ENCODE results near the gene CDH4. TPM values are rescaled to one million over a fixed set of nuclear protein-coding genes. Genes with fewer than 3 reads are reported as not detected.

The CDH4 gene
- total and polyA plus RNA-seq, 7 donors = under 0.01 to 0.06 TPM; not detected in 5

- Histone ChIP-seq H3K4me1 (no peaks in the 10 kb centered on the region), H3K36me3 (no peaks in the 10 kb centered on the region), H3K9me3 (no peaks in the 10 kb centered on the region), H3K4me3 (no peak overlapping the region), H3K27ac (no peak overlapping the region), H3K27me3 (peaks cover 0 to 9% (median 0%) of the 10 kb centered on the region in 3 donors)
- intact Hi-C loops (cut with DNase I) = no loop called here
- 54 to 82% methylated on average over 8 of the region's 8 CpGs for WGBS, 2 donors
- peak; percentile 37 for DNase-seq
- no peak for TF ChIP-seq POLR2A (IDR thresholded peaks at IDR 0.05)
- no peak for TF ChIP-seq POLR2AphosphoS5 (IDR thresholded peaks at IDR 0.05)
- no peak for TF ChIP-seq EP300 (IDR thresholded peaks at IDR 0.05)
- TF ChIP-seq, protein P1, sequence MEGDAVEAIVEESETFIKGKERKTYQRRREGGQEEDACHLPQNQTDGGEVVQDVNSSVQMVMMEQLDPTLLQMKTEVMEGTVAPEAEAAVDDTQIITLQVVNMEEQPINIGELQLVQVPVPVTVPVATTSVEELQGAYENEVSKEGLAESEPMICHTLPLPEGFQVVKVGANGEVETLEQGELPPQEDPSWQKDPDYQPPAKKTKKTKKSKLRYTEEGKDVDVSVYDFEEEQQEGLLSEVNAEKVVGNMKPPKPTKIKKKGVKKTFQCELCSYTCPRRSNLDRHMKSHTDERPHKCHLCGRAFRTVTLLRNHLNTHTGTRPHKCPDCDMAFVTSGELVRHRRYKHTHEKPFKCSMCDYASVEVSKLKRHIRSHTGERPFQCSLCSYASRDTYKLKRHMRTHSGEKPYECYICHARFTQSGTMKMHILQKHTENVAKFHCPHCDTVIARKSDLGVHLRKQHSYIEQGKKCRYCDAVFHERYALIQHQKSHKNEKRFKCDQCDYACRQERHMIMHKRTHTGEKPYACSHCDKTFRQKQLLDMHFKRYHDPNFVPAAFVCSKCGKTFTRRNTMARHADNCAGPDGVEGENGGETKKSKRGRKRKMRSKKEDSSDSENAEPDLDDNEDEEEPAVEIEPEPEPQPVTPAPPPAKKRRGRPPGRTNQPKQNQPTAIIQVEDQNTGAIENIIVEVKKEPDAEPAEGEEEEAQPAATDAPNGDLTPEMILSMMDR (IDR thresholded peaks at IDR 0.05) = no peak
Observed at GRCh38 chr20:61771805-61772350, 519.8 kb downstream of the CDH4 start.

GRCh38 chr20:61772828-61773631 lies 521.0 kb downstream of the CDH4 start:
- Histone ChIP-seq H3K27me3 (peaks cover 0 to 9% (median 0%) of the 10 kb centered on the region in 3 donors), H3K9me3 (no peaks in the 10 kb centered on the region), H3K4me3 (no peak overlapping the region), H3K36me3 (no peaks in the 10 kb centered on the region), H3K4me1 (no peaks in the 10 kb centered on the region), H3K27ac (no peak overlapping the region)
- WGBS, 2 donors = 85 to 88% methylated on average over 53 of the region's 53 CpGs
- intact Hi-C loops (cut with DNase I) = no loop called here
- peak; percentile 53 for DNase-seq
- TF ChIP-seq POLR2A (IDR thresholded peaks at IDR 0.05) = no peak
- TF ChIP-seq, protein P1 (IDR thresholded peaks at IDR 0.05) = no peak
- TF ChIP-seq POLR2AphosphoS5 (IDR thresholded peaks at IDR 0.05) = no peak
- no peak for TF ChIP-seq EP300 (IDR thresholded peaks at IDR 0.05)

GRCh38 chr20:61773926-61774587 lies 522.0 kb downstream of the CDH4 start:
- Histone ChIP-seq H3K9me3 (no peaks in the 10 kb centered on the region), H3K27ac (no peak overlapping the region), H3K4me3 (no peak overlapping the region), H3K4me1 (no peaks in the 10 kb centered on the region), H3K27me3 (peaks cover 0 to 16% (median 0%) of the 10 kb centered on the region in 3 donors), H3K36me3 (no peaks in the 10 kb centered on the region)
- WGBS, 2 donors = 61 to 78% methylated on average over 14 of the region's 14 CpGs
- peak; percentile 53 for DNase-seq
- TF ChIP-seq EP300 (IDR thresholded peaks at IDR 0.05) (no peak), POLR2AphosphoS5 (IDR thresholded peaks at IDR 0.05) (no peak), POLR2A (IDR thresholded peaks at IDR 0.05) (no peak)
- TF ChIP-seq, protein P1 (IDR thresholded peaks at IDR 0.05) = no peak
- intact Hi-C loops (cut with DNase I) = no loop called here

DNA sequence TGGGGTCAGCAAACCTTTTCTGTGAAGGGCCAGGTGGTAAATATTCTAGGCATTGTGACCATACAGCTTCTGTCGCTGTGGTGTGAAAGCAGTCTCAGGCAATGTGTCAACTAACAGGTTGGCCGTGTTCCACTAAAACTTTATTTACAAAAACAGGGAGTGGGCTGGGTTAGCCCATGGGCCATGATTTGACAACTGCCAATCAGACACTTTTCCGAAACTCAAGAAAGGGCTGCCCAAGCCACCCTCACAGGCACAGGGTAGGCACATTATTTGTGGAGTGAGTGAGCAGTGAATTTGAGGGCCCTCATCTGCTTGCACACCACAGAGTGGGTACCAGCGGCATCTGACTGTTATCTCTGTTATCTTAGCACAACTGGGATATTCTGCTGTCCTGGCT lies 523.4 kb downstream of the CDH4 start:
- no peaks in the 10 kb centered on the region for H3K36me3 ChIP-seq
- no peaks in the 10 kb centered on the region for H3K9me3 ChIP-seq
- no peaks in the 10 kb centered on the region for H3K4me1 ChIP-seq
- WGBS, 2 donors = 67 to 82% methylated on average over 4 of the region's 4 CpGs
- H3K27me3 ChIP-seq = peaks cover 0 to 21% (median 0%) of the 10 kb centered on the region in 3 donors
- TF ChIP-seq, protein P1 (IDR thresholded peaks at IDR 0.05) = no peak
- TF ChIP-seq POLR2AphosphoS5 (IDR thresholded peaks at IDR 0.05) (no peak), POLR2A (IDR thresholded peaks at IDR 0.05) (no peak), EP300 (IDR thresholded peaks at IDR 0.05) (no peak)
- DNase-seq = no peak
- H3K27ac ChIP-seq = no peak overlapping the region
- no peak overlapping the region for H3K4me3 ChIP-seq
- intact Hi-C loops (cut with DNase I) = no loop called here

All from sigmoid colon (tissue), 7 donors.